Measurements from ENCODE around the gene TGFBR3.

The TGFBR3 gene

GRCh38 chr1:91774520-91775203 lies 111.3 kb downstream of the TGFBR3 start:
- TF ChIP-seq GATA1 (IDR thresholded peaks at IDR 0.05; ENCODE audit: low read depth, low read length) (no peak), POLR2A (IDR thresholded peaks at IDR 0.05; ENCODE audit: low read length) (no peak)
- no peak for DNase-seq

- TF ChIP-seq GATA1 (IDR thresholded peaks at IDR 0.05; ENCODE audit: low read depth, low read length), result no peak
- TF ChIP-seq POLR2A (IDR thresholded peaks at IDR 0.05; ENCODE audit: low read length), result no peak
- DNase-seq, result no peak
Observed at GRCh38 chr1:91771717-91772116, 114.2 kb downstream of the TGFBR3 start.

- TF ChIP-seq POLR2A (IDR thresholded peaks at IDR 0.05; ENCODE audit: low read length) (no peak), GATA1 (IDR thresholded peaks at IDR 0.05; ENCODE audit: low read depth, low read length) (no peak)
- no peak for DNase-seq
Observed at GRCh38 chr1:91770667-91771268, 115.2 kb downstream of the TGFBR3 start.

- DNase-seq, result no peak
- TF ChIP-seq GATA1 (IDR thresholded peaks at IDR 0.05; ENCODE audit: low read depth, low read length) (no peak), POLR2A (IDR thresholded peaks at IDR 0.05; ENCODE audit: low read length) (no peak)
Observed at GRCh38 chr1:91769742-91770141, 116.2 kb downstream of the TGFBR3 start.

GRCh38 chr1:91768786-91769725 lies 116.9 kb downstream of the TGFBR3 start:
- TF ChIP-seq GATA1 (IDR thresholded peaks at IDR 0.05; ENCODE audit: low read depth, low read length) (no peak), POLR2A (IDR thresholded peaks at IDR 0.05; ENCODE audit: low read length) (no peak)
- DNase-seq, result no peak

DNA sequence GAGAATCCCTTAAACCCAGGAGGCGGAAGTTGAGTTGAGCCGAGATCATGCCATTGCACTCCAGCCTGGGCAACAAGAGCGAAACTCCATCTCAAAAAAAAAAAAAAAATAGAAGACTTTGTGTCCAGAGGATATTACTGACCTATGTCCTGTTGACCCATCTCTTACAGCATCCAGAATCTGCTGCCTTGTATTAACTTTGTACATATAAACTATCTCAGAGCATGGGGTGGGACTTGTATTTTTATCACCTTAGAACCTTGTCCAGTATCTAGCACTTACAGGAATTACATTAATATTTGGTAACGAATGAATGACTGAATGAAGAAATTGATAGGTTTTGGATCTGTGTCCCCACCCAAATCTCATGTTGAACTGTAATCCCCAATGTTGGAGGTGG lies 117.8 kb downstream of the TGFBR3 start:
- no peak for DNase-seq
- no peak for TF ChIP-seq POLR2A (IDR thresholded peaks at IDR 0.05; ENCODE audit: low read length)
- no peak for TF ChIP-seq GATA1 (IDR thresholded peaks at IDR 0.05; ENCODE audit: low read depth, low read length)

- DNase-seq, result no peak
- TF ChIP-seq POLR2A (IDR thresholded peaks at IDR 0.05; ENCODE audit: low read length) (no peak), GATA1 (IDR thresholded peaks at IDR 0.05; ENCODE audit: low read depth, low read length) (no peak)
Observed at GRCh38 chr1:91766883-91767282, 119.1 kb downstream of the TGFBR3 start.

DNA sequence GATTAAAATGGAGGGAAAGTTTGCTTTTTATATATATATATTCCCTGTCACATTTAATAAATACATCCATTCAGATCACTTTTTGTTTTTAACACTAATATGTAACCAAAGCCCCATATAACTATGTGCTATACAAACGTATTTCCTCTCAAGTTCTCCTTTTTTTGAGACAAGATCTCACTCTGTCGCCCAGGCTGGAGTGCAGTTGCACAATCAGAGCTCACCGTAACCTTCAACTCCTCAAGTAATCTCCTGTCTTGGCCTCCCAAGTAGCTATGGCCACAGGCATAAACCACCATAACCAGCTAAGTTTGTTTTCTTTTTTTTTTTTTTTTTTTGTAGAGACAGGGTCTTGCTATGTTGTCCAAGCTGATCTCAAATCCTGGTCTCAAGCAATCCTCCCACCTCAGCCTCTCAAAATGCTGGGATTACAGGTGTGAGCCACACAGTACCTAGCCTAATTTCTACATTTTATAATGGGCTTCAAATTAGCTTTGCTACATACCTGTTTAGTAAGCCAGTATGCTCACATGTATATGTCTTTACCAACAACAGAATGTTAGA lies 120.0 kb downstream of the TGFBR3 start:
- no peak for DNase-seq
- TF ChIP-seq POLR2A (IDR thresholded peaks at IDR 0.05; ENCODE audit: low read length) (no peak), GATA1 (IDR thresholded peaks at IDR 0.05; ENCODE audit: low read depth, low read length) (no peak)

- no peak for DNase-seq
- no peak for TF ChIP-seq GATA1 (IDR thresholded peaks at IDR 0.05; ENCODE audit: low read depth, low read length)
- no peak for TF ChIP-seq POLR2A (IDR thresholded peaks at IDR 0.05; ENCODE audit: low read length)
Observed at GRCh38 chr1:91765293-91765692, 120.7 kb downstream of the TGFBR3 start.

DNA sequence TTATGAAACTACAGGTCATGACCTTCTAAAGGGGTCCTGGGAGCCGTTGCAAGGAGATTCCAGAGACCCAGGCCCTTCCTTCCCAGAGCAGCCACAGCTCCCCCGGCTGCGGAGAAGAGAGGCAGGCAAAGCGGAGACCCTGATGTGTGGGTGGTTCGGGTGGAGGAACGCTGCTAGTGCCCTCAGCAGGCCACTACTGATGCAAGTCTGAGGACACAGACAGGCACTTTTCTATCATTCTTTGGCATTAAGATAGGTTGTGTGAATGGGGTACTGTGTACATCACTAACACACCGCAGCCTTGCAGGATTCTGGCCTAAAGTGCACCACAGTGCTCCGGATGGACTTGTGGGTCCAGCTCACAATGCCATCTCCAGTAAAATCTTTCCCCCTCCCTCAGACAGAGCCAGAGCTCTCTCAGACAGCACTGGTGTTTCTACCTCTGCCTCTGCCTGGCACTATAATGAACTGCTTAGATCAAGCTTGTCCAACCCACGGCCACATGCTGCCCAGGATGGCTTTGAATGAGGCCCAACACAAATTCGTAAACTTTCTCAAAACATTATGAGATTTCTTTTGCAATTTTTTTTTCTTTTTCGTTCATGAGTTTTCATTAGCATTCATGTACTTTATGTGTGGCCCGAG lies 121.4 kb downstream of the TGFBR3 start:
- no peak for DNase-seq
- TF ChIP-seq GATA1 (IDR thresholded peaks at IDR 0.05; ENCODE audit: low read depth, low read length) (no peak), POLR2A (IDR thresholded peaks at IDR 0.05; ENCODE audit: low read length) (no peak)

DNA sequence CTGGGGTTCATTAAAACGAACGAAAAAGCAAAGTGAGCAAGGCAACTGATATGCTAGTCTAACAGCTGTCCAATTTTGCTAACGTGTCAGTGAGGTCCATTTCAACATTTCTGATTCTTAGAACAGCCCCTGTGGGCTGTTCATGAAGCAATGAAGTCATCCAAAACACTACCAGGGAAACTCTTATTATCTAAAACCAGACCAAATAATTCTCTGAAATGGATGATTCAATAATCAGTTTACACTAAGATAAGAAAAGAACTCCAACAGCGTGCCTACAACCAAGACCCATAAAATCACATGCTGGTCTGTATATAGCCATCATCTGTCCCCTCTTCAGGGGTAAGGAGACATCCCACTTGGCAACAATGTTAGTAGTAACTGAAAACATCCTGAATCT lies 122.7 kb downstream of the TGFBR3 start:
- TF ChIP-seq POLR2A (IDR thresholded peaks at IDR 0.05; ENCODE audit: low read length) (no peak), GATA1 (IDR thresholded peaks at IDR 0.05; ENCODE audit: low read depth, low read length) (no peak)
- no peak for DNase-seq

DNA sequence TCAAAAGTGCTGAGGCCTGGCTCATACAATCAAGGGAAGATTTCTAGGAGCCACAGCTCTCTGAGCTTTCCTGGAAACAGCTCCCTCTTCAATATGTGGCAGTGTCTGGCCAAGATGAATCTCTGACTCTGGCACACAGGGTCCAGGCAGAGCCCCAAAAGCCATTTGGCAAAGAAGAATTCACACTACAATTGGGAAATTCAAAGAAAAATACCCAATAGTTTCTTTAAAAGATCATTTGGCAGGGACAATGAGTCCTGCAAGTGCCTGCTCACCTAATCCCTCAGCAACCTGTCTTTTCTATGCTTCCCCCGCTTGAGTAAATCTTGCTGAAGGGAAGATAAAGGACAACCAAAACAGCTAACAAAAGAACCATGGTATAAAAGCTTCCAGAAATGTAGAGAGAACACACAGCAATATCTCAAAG lies 124.6 kb downstream of the TGFBR3 start:
- DNase-seq, result no peak
- no peak for TF ChIP-seq GATA1 (IDR thresholded peaks at IDR 0.05; ENCODE audit: low read depth, low read length)
- no peak for TF ChIP-seq POLR2A (IDR thresholded peaks at IDR 0.05; ENCODE audit: low read length)

- TF ChIP-seq GATA1 (IDR thresholded peaks at IDR 0.05; ENCODE audit: low read depth, low read length) (no peak), POLR2A (IDR thresholded peaks at IDR 0.05; ENCODE audit: low read length) (no peak)
- DNase-seq, result no peak
Observed at GRCh38 chr1:91760512-91760911, 125.4 kb downstream of the TGFBR3 start.

Measured in erythroblast (primary cell).